H1 (cell line): ENCODE measurements around the gene PLXDC2. TPM values are rescaled to one million over a fixed set of nuclear protein-coding genes. Genes with fewer than 3 reads are reported as not detected.

Experiments
- ASH2L ChIP-seq: fragments of 200-600, 300-600 bp; sonication (generic); IDR thresholded peaks from one replicate; pipeline ENCODE4 v1.7.1; 2017; ENCODE audit warnings: low read length
- ATF3 ChIP-seq: IDR thresholded peaks from 2 replicates; pipeline ENCODE4 v1.6.1; 2011; ENCODE audit warnings: low read depth, mild to moderate bottlenecking, low read length; ENCODE audit not compliant: insufficient read depth
- BRCA1 ChIP-seq: IDR thresholded peaks from 2 replicates; pipeline ENCODE4 v1.6.1; 2012; ENCODE audit warnings: low read depth, low read length, improper control_type of control experiment
- CEBPB ChIP-seq: IDR thresholded peaks from 2 replicates; pipeline ENCODE4 v1.6.1; 2012; ENCODE audit warnings: low read depth, low read length
- CREB1 ChIP-seq: IDR thresholded peaks from 2 replicates; pipeline ENCODE4 v1.6.1; 2012; ENCODE audit warnings: inconsistent platforms
- EP300 ChIP-seq, 2 experiments: IDR thresholded peaks; 1 replicate in 1 of 2; 2 replicates in 1 of 2; pipeline ENCODE4 v1.6.1; 2011 to 2012; ENCODE audit warnings: low read depth in 2 of 2, low read length in 2 of 2, mild to moderate bottlenecking in 2 of 2, borderline replicate concordance in 1 of 2, inconsistent platforms in 1 of 2, moderate library complexity in 1 of 2
- KDM4A ChIP-seq: IDR thresholded peaks from one replicate; pipeline ENCODE4 v1.7.1; 2012; ENCODE audit warnings: low read depth, mild to moderate bottlenecking, moderate library complexity, low read length, inconsistent platforms; ENCODE audit not compliant: severe bottlenecking
- PHF8 ChIP-seq: fragments of 200-600 bp; sonication (generic); conservative IDR thresholded peaks from 2 replicates; pipeline ENCODE4 v1.7.1; 2012; ENCODE audit warnings: low read depth, mild to moderate bottlenecking, inconsistent platforms, low read length, moderate library complexity
- RBBP5 ChIP-seq: IDR thresholded peaks from 2 replicates; pipeline ENCODE4 v1.7.1; 2012; ENCODE audit warnings: low read depth, mild to moderate bottlenecking, inconsistent platforms, low read length, moderate library complexity, borderline replicate concordance
- SIN3A ChIP-seq, 2 experiments: IDR thresholded peaks in 1 of 2; conservative IDR thresholded peaks in 1 of 2; 2 replicates each; pipeline ENCODE4 v1.6.1; 2011 to 2012; ENCODE audit warnings: low read length in 2 of 2, improper control_type of control experiment in 1 of 2, low read depth in 1 of 2, mild to moderate bottlenecking in 1 of 2
- TAF7 ChIP-seq: optimal IDR thresholded peaks from 2 replicates; pipeline ENCODE3; 2011; ENCODE audit warnings: low read depth, mild to moderate bottlenecking, inconsistent platforms, low read length, moderate library complexity, borderline replicate concordance
- polyA plus RNA-seq, 7 experiments: library from polyadenylated mRNA; depleted of rRNA in 3 of 7; stranded (reverse) in 5 of 7; unstranded in 2 of 7; fragments of >200 nt in 5 of 7; fragments of 200-250 nt in 2 of 7; gene quantifications; 1 replicate in 5 of 7; 2 replicates in 1 of 7; 4 replicates in 1 of 7; pipeline versions ENCODE4 v1.2.1 to v1.2.3, GENCODE V29; 2011 to 2013; ENCODE audit warnings: missing spikeins in 2 of 7, mixed read lengths in 2 of 7
- total RNA-seq: library from RNA; stranded (reverse); fragmentation: NEBNext Ultra II Directional; extraction: Animal tissue kit (Norgen Biotek cat#: 25700); gene quantifications from 2 replicates; pipeline ENCODE4 v1.2.1, GENCODE V29; 2021

The PLXDC2 gene
- total and polyA plus RNA-seq, 2 of the 8 experiments (the other 6 are each of a cell fraction or from before 2014, with no cell fraction given) = 23.0 to 40.5 TPM

- TF ChIP-seq BRCA1 (no peak), ATF3 (no peak), SIN3A (conservative IDR thresholded peaks at IDR 0.05 in 1 of 2, IDR thresholded peaks at IDR 0.05 in 1 of 2; ENCODE audit: low read depth in 1 of 2, low read length in 2 of 2) (peak in 1 of 2 experiments; percentile 34; a peak in 1 of 4 replicates), EP300 (IDR thresholded peaks at IDR 0.05; ENCODE audit: borderline replicate concordance in 1 of 2, low read depth in 2 of 2, low read length in 2 of 2) (no peak), KDM4A (peak; percentile 84), PHF8 (peak; percentile 41; the same call in 1 of the 2 replicates), CREB1 (peak; percentile 27; the same call in 1 of the 2 replicates), RBBP5 (0 out of 2 replicates have a peak, but pooled peaks have one; percentile 35), ASH2L (peak; percentile 77), TAF7 (peak; percentile 19), CEBPB (peak; percentile 60)
These were observed at the start of gene PLXDC2 (continued) for GRCh38 chr10:19816411-19817230.
